ENCODE data around the gene LTBP4.
A peak's percentile ranks its signal among the peaks of the same experiment; 100 is the strongest.

Gene LTBP4

GRCh38 chr19:40604171-40604646, 3.0 kb downstream of the LTBP4 start:
- peak overlapping the region; percentile 26; the same call in 1 of the 2 replicates for H3K4me3 ChIP-seq (ENCODE audit: low read depth, low read length)
- TF ChIP-seq, protein P1, sequence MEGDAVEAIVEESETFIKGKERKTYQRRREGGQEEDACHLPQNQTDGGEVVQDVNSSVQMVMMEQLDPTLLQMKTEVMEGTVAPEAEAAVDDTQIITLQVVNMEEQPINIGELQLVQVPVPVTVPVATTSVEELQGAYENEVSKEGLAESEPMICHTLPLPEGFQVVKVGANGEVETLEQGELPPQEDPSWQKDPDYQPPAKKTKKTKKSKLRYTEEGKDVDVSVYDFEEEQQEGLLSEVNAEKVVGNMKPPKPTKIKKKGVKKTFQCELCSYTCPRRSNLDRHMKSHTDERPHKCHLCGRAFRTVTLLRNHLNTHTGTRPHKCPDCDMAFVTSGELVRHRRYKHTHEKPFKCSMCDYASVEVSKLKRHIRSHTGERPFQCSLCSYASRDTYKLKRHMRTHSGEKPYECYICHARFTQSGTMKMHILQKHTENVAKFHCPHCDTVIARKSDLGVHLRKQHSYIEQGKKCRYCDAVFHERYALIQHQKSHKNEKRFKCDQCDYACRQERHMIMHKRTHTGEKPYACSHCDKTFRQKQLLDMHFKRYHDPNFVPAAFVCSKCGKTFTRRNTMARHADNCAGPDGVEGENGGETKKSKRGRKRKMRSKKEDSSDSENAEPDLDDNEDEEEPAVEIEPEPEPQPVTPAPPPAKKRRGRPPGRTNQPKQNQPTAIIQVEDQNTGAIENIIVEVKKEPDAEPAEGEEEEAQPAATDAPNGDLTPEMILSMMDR (IDR thresholded peaks at IDR 0.05; ENCODE audit: insufficient read depth, low read depth, low read length, missing control alignments), result no peak
- DNase-seq (ENCODE audit: low read depth), result no peak

- DNase-seq (ENCODE audit: low read depth), result peak; percentile 40
- TF ChIP-seq, protein P1 (IDR thresholded peaks at IDR 0.05; ENCODE audit: insufficient read depth, low read depth, low read length, missing control alignments), result no peak
- peak overlapping the region; percentile 68 for H3K4me3 ChIP-seq (ENCODE audit: low read depth, low read length)
These were observed 3.6 kb downstream of the LTBP4 start for GRCh38 chr19:40604647-40605215.

DNA sequence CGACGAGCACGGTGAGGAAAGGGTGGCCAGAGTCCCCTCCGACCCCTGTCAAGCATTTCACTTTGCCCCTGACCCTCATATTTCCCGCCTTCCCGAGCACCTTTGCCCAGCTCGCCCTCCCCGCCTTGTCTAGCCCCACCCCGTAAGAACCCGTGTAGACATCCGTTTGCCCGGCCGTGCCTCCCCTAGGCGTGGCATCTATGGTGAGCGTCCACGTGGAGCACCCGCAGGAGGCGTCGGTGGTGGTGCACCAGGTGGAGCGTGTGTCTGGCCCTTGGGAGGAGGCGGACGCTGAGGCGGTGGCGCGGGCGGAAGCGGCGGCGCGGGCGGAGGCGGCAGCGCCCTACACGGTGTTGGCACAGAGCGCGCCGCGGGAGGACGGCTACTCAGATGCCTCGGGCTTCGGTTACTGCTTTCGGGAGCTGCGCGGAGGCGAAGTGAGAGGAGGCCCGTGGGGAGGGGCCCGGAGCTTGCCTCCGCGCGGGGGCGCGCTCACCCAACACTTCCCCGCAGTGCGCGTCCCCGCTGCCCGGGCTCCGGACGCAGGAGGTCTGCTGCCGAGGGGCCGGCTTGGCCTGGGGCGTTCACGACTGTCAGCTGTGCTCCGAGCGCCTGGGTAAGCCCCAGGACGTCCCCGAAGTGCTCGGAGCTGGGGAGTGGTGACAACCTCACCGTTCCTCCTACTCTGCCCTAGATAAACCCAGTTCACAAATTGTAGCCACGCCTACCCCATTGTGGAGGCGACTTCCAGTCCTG, 4.2 kb downstream of the LTBP4 start:
- TF ChIP-seq, protein P1 (IDR thresholded peaks at IDR 0.05; ENCODE audit: insufficient read depth, low read depth, low read length, missing control alignments), result peak; percentile 16
- H3K4me3 ChIP-seq (ENCODE audit: low read depth, low read length), result peak overlapping the region; percentile 68
- peak; percentile 90 for DNase-seq (ENCODE audit: low read depth)

GRCh38 chr19:40607311-40608239, 6.4 kb downstream of the LTBP4 start:
- TF ChIP-seq, protein P1 (IDR thresholded peaks at IDR 0.05; ENCODE audit: insufficient read depth, low read depth, low read length, missing control alignments), result no peak
- no peak for DNase-seq (ENCODE audit: low read depth)
- H3K4me3 ChIP-seq (ENCODE audit: low read depth, low read length), result no peak overlapping the region

- H3K4me3 ChIP-seq (ENCODE audit: low read depth, low read length), result no peak overlapping the region
- no peak for DNase-seq (ENCODE audit: low read depth)
- TF ChIP-seq, protein P1 (IDR thresholded peaks at IDR 0.05; ENCODE audit: insufficient read depth, low read depth, low read length, missing control alignments), result no peak
These were observed 7.1 kb downstream of the LTBP4 start for GRCh38 chr19:40608240-40608621.

DNA sequence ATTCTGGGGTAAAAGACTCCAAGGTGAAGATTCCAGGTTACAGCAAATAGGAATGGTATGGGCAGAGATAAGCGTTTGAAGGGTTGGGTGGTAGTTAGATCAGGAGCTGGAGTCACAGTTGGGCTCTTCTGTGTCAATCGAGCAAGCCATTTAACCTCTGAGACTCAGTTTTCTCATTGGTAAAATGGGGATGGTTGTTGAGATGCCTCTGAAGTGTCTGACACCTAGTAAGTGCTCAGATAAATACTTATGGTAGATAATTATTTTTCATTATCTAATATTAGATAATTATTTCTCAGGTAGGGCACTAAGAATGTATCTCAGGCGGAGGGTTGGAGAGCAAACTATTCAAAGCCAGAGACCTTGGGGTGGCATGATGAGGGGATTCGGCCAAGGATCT, 7.8 kb downstream of the LTBP4 start:
- TF ChIP-seq, protein P1 (IDR thresholded peaks at IDR 0.05; ENCODE audit: insufficient read depth, low read depth, low read length, missing control alignments), result no peak
- DNase-seq (ENCODE audit: low read depth), result no peak
- H3K4me3 ChIP-seq (ENCODE audit: low read depth, low read length), result peak overlapping the region; percentile 72
